Endodermal cell (in vitro differentiated cells): ENCODE results near the gene FAM117A. TPM values are rescaled to one million over a fixed set of nuclear protein-coding genes. Genes with fewer than 3 reads are reported as not detected.

Experiments used
- DNase-seq: peaks from one replicate; pipeline ENCODE4 v3.0.0-alpha.2; 2017
- H3K27ac ChIP-seq: 2 replicates; pipeline ENCODE4 v1.5.1; 2013; ENCODE audit warnings: mild to moderate bottlenecking, low read depth, low read length, moderate library complexity
- H3K27me3 ChIP-seq: 2 replicates; pipeline ENCODE4 v1.6.1; 2013; ENCODE audit warnings: mild to moderate bottlenecking, low read length, moderate library complexity; ENCODE audit not compliant: insufficient read depth, control insufficient read depth, poor library complexity, severe bottlenecking
- H3K36me3 ChIP-seq: 2 replicates; pipeline ENCODE4 v1.7.0; 2013; ENCODE audit warnings: mild to moderate bottlenecking, low read length, moderate library complexity; ENCODE audit not compliant: control insufficient read depth, insufficient read depth
- H3K4me1 ChIP-seq: one replicate; pipeline ENCODE4 v1.7.0; 2013; ENCODE audit warnings: low read length; ENCODE audit not compliant: control insufficient read depth, insufficient read depth
- H3K4me3 ChIP-seq: 2 replicates; pipeline ENCODE4 v1.5.1; 2013; ENCODE audit warnings: mild to moderate bottlenecking, low read length, moderate library complexity
- H3K9ac ChIP-seq: 2 replicates; pipeline ENCODE4 v1.6.1; 2013; ENCODE audit warnings: mild to moderate bottlenecking, low read length, moderate library complexity; ENCODE audit not compliant: poor library complexity, severe bottlenecking; ENCODE audit errors: extremely low read depth
- H3K9me3 ChIP-seq: 2 replicates; pipeline ENCODE4 v1.6.1; 2013; ENCODE audit warnings: mild to moderate bottlenecking, low read length, moderate library complexity; ENCODE audit not compliant: control insufficient read depth
- H3K27ac Mint-ChIP-seq: 2 replicates; pipeline ENCODE4 v1.8.0; 2020; ENCODE audit warnings: mixed read lengths
- H3K27me3 Mint-ChIP-seq: 2 replicates; pipeline ENCODE4 v1.8.0; 2021; ENCODE audit warnings: mild to moderate bottlenecking, mixed read lengths; ENCODE audit not compliant: insufficient read depth
- H3K36me3 Mint-ChIP-seq: 2 replicates; pipeline ENCODE4 v1.8.0; 2020; ENCODE audit warnings: low read depth, mixed read lengths
- H3K4me1 Mint-ChIP-seq: 2 replicates; pipeline ENCODE4 v1.8.0; 2020; ENCODE audit warnings: mixed read lengths
- H3K4me3 Mint-ChIP-seq: 2 replicates; pipeline ENCODE4 v1.8.0; 2020; ENCODE audit warnings: mild to moderate bottlenecking, moderate library complexity, mixed read lengths
- H3K9me3 Mint-ChIP-seq: 2 replicates; pipeline ENCODE4 v1.8.0; 2020; ENCODE audit warnings: mild to moderate bottlenecking, mixed read lengths
- CTCF ChIP-seq: fragments of 200-600 bp; sonication (generic); conservative IDR thresholded peaks from 2 replicates; pipeline ENCODE4 v1.5.0; 2021; ENCODE audit warnings: antibody characterized with exemption, mild to moderate bottlenecking
- WGBS, 2 experiments: methylation state at CpG; one replicate each; pipeline versions ENCODE4 v1.1.5 to v1.1.7; 2013; ENCODE audit warnings: missing lambda C conversion rate in 2 of 2, mixed read lengths in 1 of 2; ENCODE audit not compliant: insufficient coverage in 1 of 2, insufficient read length in 1 of 2; 5-methylcytosine and 5-hydroxymethylcytosine counted together
- total RNA-seq, 2 donors: library from RNA; stranded (reverse); fragmentation: NEBNext Ultra II Directional in 1 of 2; extraction: Animal tissue kit (Norgen Biotek cat#: 25700) in 1 of 2; gene quantifications; 2 replicates in 1 of 2; 3 replicates in 1 of 2; pipeline ENCODE4 v1.2.1, GENCODE V29; 2021

FAM117A gene
- total RNA-seq, 2 donors from 2014 or later = 15.4 to 16.8 TPM

DNA sequence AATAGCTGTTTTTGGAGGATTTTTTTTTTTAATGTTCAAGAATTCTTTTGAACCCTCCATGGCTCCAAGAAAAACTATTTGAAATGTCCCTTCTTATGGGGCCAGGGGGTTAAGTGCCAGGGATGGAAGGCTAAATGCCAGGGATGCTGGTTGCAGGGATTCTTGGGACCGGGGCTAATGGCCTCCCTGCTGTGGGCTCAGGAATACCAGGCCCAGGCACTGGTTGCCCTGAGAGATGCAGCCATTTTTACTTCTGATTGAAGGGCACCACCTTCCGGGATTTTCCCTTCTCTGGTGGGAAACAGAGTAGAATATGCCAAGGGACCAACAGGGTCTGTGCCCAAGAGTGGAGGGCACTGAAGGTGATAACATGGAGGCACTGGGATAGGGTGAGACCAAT lies 13.6 kb upstream of the FAM117A start:
- H3K4me1 Mint-ChIP-seq = no peaks in the 10 kb centered on the region
- H3K9me3 ChIP-seq = no peaks in the 10 kb centered on the region
- no peak for TF ChIP-seq CTCF
- H3K4me3 Mint-ChIP-seq = no peak overlapping the region
- no peaks in the 10 kb centered on the region for H3K36me3 ChIP-seq
- H3K27me3 Mint-ChIP-seq = peaks cover 6% of the 10 kb centered on the region
- no peaks in the 10 kb centered on the region for H3K4me1 ChIP-seq
- H3K27ac Mint-ChIP-seq = no peak overlapping the region
- H3K4me3 ChIP-seq = no peak overlapping the region
- H3K9me3 Mint-ChIP-seq = no peaks in the 10 kb centered on the region
- DNase-seq = no peak
- peaks cover 4% of the 10 kb centered on the region for H3K27me3 ChIP-seq
- H3K36me3 Mint-ChIP-seq = no peaks in the 10 kb centered on the region
- no peak overlapping the region for H3K9ac ChIP-seq
- WGBS, 2 experiments = 67 to 81% methylated on average over 1 to 2 of the region's 2 CpGs
- peak overlapping the region; percentile 95 for H3K27ac ChIP-seq

DNA sequence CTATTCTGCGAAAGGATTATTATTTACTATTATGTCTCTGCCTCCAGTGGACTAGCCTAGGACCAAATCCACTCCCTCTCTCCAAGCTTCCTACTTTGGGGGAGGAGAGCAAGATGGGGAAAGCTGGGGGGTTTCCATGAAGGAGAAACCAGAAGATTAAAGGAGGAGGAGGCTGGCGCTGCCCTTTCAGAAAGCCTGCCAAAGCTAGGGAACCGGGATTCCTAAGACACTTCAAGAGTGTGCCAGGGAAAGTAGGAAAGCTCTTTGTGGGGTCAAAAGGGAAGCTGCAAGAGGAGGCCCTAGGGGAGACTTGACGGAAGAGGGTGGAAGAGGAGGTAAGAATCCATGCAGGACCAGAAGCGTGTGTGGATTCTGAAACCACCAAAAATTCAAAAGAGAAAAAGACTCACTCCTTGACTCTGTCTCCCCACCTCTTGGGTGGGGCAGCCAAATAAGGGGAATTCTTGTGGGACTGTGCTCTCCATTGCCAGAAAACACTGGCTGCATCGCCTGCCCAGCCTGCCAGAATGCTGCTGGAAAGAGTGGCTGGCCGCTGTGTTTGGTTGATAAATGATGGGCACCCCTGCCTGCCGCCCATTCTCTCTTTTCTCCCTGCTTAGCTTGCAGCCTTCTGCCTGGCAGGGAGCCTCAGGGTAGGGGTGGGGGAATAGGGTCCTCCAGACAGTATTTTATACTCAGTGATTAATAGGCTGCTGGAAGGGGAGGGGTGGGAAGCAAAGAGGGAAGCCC lies 12.8 kb upstream of the FAM117A start:
- Histone ChIP-seq H3K9ac (no peak overlapping the region), H3K36me3 (no peaks in the 10 kb centered on the region), H3K4me1 (no peaks in the 10 kb centered on the region), H3K27ac (peak overlapping the region; percentile 95), H3K27me3 (peaks cover 4% of the 10 kb centered on the region), H3K4me3 (no peak overlapping the region), H3K9me3 (no peaks in the 10 kb centered on the region)
- Mint-ChIP-seq H3K4me3 (no peak overlapping the region), H3K9me3 (no peaks in the 10 kb centered on the region), H3K27ac (no peak overlapping the region), H3K4me1 (no peaks in the 10 kb centered on the region), H3K27me3 (peaks cover 6% of the 10 kb centered on the region), H3K36me3 (no peaks in the 10 kb centered on the region)
- TF ChIP-seq CTCF = no peak
- no peak for DNase-seq
- WGBS, 2 experiments = 87 to 88% methylated on average over 4 to 8 of the region's 8 CpGs

DNA sequence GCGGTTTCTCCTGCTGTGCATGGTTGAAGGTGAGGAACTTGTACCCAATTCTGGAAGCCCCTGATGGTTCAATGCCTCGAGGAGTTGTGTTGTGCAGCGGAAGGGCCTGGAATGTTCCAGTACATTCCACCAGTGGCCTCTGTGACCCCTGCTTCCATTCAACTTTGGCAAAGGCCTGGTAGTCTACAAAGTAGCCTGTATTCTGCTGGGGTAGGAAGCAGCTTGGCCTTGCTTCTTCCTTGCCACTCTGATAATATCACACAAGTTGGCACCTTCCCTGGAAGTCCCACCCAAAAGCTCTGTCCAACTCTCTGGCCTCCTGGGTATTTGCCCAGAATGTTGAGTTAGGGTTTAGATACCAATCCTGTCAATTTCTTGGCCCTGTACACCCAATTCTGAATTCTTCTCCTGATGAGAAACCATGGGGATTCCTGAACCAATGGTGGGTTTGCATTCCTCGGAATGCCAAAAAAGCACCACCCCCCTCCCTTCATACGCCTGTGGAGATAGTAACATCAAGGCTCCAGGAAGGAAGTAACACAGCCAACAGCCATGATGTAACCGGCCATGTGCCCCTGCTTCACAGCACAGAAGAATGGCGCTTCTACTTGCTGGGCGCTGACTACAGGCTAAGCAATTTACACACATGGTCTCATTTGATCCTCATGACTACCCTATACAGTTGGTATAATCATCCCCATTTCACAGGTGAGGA lies 11.8 kb upstream of the FAM117A start:
- no peaks in the 10 kb centered on the region for H3K4me1 Mint-ChIP-seq
- H3K36me3 ChIP-seq = no peaks in the 10 kb centered on the region
- H3K36me3 Mint-ChIP-seq = no peaks in the 10 kb centered on the region
- H3K27ac ChIP-seq = peak overlapping the region; percentile 3
- H3K9ac ChIP-seq = no peak overlapping the region
- H3K9me3 ChIP-seq = no peaks in the 10 kb centered on the region
- no peak for TF ChIP-seq CTCF
- 67 to 90% methylated on average over 4 to 8 of the region's 8 CpGs for WGBS, 2 experiments
- no peaks in the 10 kb centered on the region for H3K4me1 ChIP-seq
- no peak for DNase-seq
- H3K27ac Mint-ChIP-seq = no peak overlapping the region
- no peak overlapping the region for H3K4me3 ChIP-seq
- H3K27me3 ChIP-seq = peaks cover 4% of the 10 kb centered on the region
- H3K9me3 Mint-ChIP-seq = no peaks in the 10 kb centered on the region
- H3K4me3 Mint-ChIP-seq = no peak overlapping the region
- H3K27me3 Mint-ChIP-seq = peaks cover 4% of the 10 kb centered on the region
